Measurements from ENCODE around the gene IDI1. TPM values are rescaled to one million over a fixed set of nuclear protein-coding genes. Genes with fewer than 3 reads are reported as not detected.

Gene IDI1
- total and polyA plus RNA-seq, 2 donors (not counting 1 experiment from before 2014, with no cell fraction given) = 59.8 to 167 TPM

DNA sequence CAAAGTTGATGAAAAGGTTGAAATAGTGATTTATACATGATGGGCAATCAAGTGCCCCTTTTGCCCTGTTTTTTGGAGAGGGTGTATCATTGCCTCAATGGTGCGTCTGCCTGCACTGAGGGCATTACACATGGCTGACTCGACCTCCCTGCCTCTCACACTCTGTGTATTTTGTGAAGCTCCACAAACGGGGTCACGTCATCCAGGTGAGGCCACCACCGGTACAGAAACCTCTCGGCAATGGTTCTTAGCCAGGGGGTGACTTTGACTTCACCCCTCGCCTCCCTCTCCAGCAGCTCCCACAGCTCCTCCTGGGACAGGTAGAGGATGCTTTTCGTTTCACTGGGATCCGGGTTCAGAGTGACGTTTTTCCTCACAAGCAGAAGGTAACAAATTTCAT lies 29.6 kb downstream of the IDI1 start:
- TF ChIP-seq, protein P1, sequence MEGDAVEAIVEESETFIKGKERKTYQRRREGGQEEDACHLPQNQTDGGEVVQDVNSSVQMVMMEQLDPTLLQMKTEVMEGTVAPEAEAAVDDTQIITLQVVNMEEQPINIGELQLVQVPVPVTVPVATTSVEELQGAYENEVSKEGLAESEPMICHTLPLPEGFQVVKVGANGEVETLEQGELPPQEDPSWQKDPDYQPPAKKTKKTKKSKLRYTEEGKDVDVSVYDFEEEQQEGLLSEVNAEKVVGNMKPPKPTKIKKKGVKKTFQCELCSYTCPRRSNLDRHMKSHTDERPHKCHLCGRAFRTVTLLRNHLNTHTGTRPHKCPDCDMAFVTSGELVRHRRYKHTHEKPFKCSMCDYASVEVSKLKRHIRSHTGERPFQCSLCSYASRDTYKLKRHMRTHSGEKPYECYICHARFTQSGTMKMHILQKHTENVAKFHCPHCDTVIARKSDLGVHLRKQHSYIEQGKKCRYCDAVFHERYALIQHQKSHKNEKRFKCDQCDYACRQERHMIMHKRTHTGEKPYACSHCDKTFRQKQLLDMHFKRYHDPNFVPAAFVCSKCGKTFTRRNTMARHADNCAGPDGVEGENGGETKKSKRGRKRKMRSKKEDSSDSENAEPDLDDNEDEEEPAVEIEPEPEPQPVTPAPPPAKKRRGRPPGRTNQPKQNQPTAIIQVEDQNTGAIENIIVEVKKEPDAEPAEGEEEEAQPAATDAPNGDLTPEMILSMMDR (IDR thresholded peaks at IDR 0.05) = no peak
- no peak for TF ChIP-seq EZH2 (IDR thresholded peaks at IDR 0.05; ENCODE audit: borderline replicate concordance, insufficient read depth, low read depth, low read length, poor library complexity, severe bottlenecking)
- H3K9me3 Mint-ChIP-seq (ENCODE audit: insufficient read depth) = no peaks in the 10 kb centered on the region
- Histone ChIP-seq H3K9ac (ENCODE audit: low read length) (no peak overlapping the region), H3K27me3 (replicated peaks in 1 of 4; ENCODE audit: control extremely low read depth in 1 of 4, control insufficient read depth in 3 of 4, insufficient read depth in 4 of 4, low read length in 3 of 4) (no peaks in the 10 kb centered on the region), H3K4me3 (ENCODE audit: control extremely low read depth in 1 of 5, extremely low read depth in 1 of 5, insufficient read depth in 1 of 5, low read depth in 2 of 5, low read length in 4 of 5) (no peak overlapping the region), H3K36me3 (replicated peaks in 1 of 2; ENCODE audit: control extremely low read depth in 1 of 2, control insufficient read depth in 1 of 2, extremely low read depth in 1 of 2, insufficient read depth in 2 of 2, low read length in 1 of 2) (peaks cover 0 to 32% of the 10 kb centered on the region in 2 experiments), H3K9me3 (ENCODE audit: control extremely low read depth in 1 of 3, control insufficient read depth in 2 of 3, insufficient read depth in 1 of 3, low read length in 2 of 3) (no peaks in the 10 kb centered on the region), H3K4me1 (ENCODE audit: control insufficient read depth in 2 of 2, insufficient read depth in 2 of 2, low read length in 2 of 2) (no peaks in the 10 kb centered on the region), H2AFZ (ENCODE audit: insufficient read depth, low read depth, low read length, poor library complexity, severe bottlenecking) (no peak overlapping the region), H3K27ac (ENCODE audit: low read length in 2 of 2) (no peak overlapping the region), H3K79me2 (ENCODE audit: control insufficient read depth, insufficient read depth, low read length) (no peaks in the 10 kb centered on the region), H4K20me1 (ENCODE audit: control insufficient read depth, insufficient read depth, low read length, poor library complexity, severe bottlenecking) (no peaks in the 10 kb centered on the region), H3K4me2 (replicated peaks; ENCODE audit: low read depth, low read length, poor library complexity, severe bottlenecking) (no peak overlapping the region)
- H3K27ac Mint-ChIP-seq = no peak overlapping the region
- intact Hi-C loops (cut with micrococcal nuclease) = no loop called here
- H3K27me3 Mint-ChIP-seq = no peaks in the 10 kb centered on the region
- DNase-seq (no peak), ATAC-seq (ENCODE audit: low read depth) (no peak)
- ChIA-PET CTCF (no interaction called here), POLR2A (no interaction called here)
- H3K4me1 Mint-ChIP-seq = no peaks in the 10 kb centered on the region
- WGBS (ENCODE audit: insufficient coverage) = 94% methylated on average over 3 of the region's 10 CpGs
- H3K4me3 Mint-ChIP-seq = no peak overlapping the region

- ChIA-PET POLR2A (no interaction called here), CTCF (no interaction called here)
- peaks cover 1 to 60% of the 10 kb centered on the region in 2 experiments for H3K36me3 ChIP-seq (replicated peaks in 1 of 2; ENCODE audit: control extremely low read depth in 1 of 2, control insufficient read depth in 1 of 2, extremely low read depth in 1 of 2, insufficient read depth in 2 of 2, low read length in 1 of 2)
- H3K4me1 ChIP-seq (ENCODE audit: control insufficient read depth in 2 of 2, insufficient read depth in 2 of 2, low read length in 2 of 2) = no peaks in the 10 kb centered on the region
- H3K4me2 ChIP-seq (replicated peaks; ENCODE audit: low read depth, low read length, poor library complexity, severe bottlenecking) = no peak overlapping the region
- H3K9ac ChIP-seq (ENCODE audit: low read length) = no peak overlapping the region
- no peak overlapping the region for H3K4me3 ChIP-seq (ENCODE audit: control extremely low read depth in 1 of 5, extremely low read depth in 1 of 5, insufficient read depth in 1 of 5, low read depth in 2 of 5, low read length in 4 of 5)
- no peak for DNase-seq
- no peaks in the 10 kb centered on the region for H3K9me3 ChIP-seq (ENCODE audit: control extremely low read depth in 1 of 3, control insufficient read depth in 2 of 3, insufficient read depth in 1 of 3, low read length in 2 of 3)
- Mint-ChIP-seq H3K27ac (no peak overlapping the region), H3K4me1 (no peaks in the 10 kb centered on the region), H3K9me3 (ENCODE audit: insufficient read depth) (no peaks in the 10 kb centered on the region), H3K27me3 (no peaks in the 10 kb centered on the region), H3K4me3 (no peak overlapping the region)
- WGBS (ENCODE audit: insufficient coverage) = 97% methylated on average over 10 of the region's 11 CpGs
- no peaks in the 10 kb centered on the region for H3K79me2 ChIP-seq (ENCODE audit: control insufficient read depth, insufficient read depth, low read length)
- intact Hi-C loops (cut with micrococcal nuclease) = no loop called here
- H4K20me1 ChIP-seq (ENCODE audit: control insufficient read depth, insufficient read depth, low read length, poor library complexity, severe bottlenecking) = no peaks in the 10 kb centered on the region
- no peak overlapping the region for H2AFZ ChIP-seq (ENCODE audit: insufficient read depth, low read depth, low read length, poor library complexity, severe bottlenecking)
- TF ChIP-seq EZH2 (IDR thresholded peaks at IDR 0.05; ENCODE audit: borderline replicate concordance, insufficient read depth, low read depth, low read length, poor library complexity, severe bottlenecking) = no peak
- TF ChIP-seq, protein P1 (IDR thresholded peaks at IDR 0.05) = no peak
- ATAC-seq (ENCODE audit: low read depth) = no peak
- H3K27me3 ChIP-seq (replicated peaks in 1 of 4; ENCODE audit: control extremely low read depth in 1 of 4, control insufficient read depth in 3 of 4, insufficient read depth in 4 of 4, low read length in 3 of 4) = no peaks in the 10 kb centered on the region
- H3K27ac ChIP-seq (ENCODE audit: low read length in 2 of 2) = no peak overlapping the region
Measured at GRCh38 chr10:1015688-1016087, 33.2 kb downstream of the IDI1 start.
